GM18519 (cell line): Measurements from ENCODE around the gene CNTLN.
"Not testable (repeated sequence)": the region's sequence is repeated elsewhere in the genome, so short reads cannot be mapped to it uniquely, and the experiment has no call there.

ENCODE experiments used
- ATAC-seq: cut with Tn5 transposase; IDR thresholded peaks from one replicate; pipeline ENCODE4 v1.9.1; 2021; ENCODE audit warnings: mild to moderate bottlenecking, moderate library complexity; ENCODE audit not compliant: unreplicated experiment, low FRiP score

The CNTLN gene

GRCh38 chr9:17488662-17489061 lies 353.8 kb downstream of the CNTLN start:
- ATAC-seq: no peak

- no peak for ATAC-seq
Observed at GRCh38 chr9:17490110-17490509, 355.3 kb downstream of the CNTLN start.

GRCh38 chr9:17491780-17492179 lies 356.9 kb downstream of the CNTLN start:
- no peak for ATAC-seq

GRCh38 chr9:17503196-17503595 lies 368.4 kb downstream of the CNTLN start:
- no peak for ATAC-seq

- ATAC-seq: no peak
Observed at GRCh38 chr9:17509151-17509550, 374.3 kb downstream of the CNTLN start.

GRCh38 chr9:17509701-17510100 lies 374.9 kb downstream of the CNTLN start:
- ATAC-seq: no peak

GRCh38 chr9:17519761-17520160 lies 384.9 kb downstream of the CNTLN start:
- ATAC-seq: no peak

- ATAC-seq: no peak
Observed at GRCh38 chr9:17520268-17521064, 385.6 kb downstream of the CNTLN start.

- no peak for ATAC-seq
Observed at GRCh38 chr9:17521100-17521855, 386.4 kb downstream of the CNTLN start.

GRCh38 chr9:17526726-17527125 lies 391.9 kb downstream of the CNTLN start:
- not testable (repeated sequence) for ATAC-seq

- ATAC-seq: no peak
Observed at GRCh38 chr9:17528859-17529258, 394.0 kb downstream of the CNTLN start.

- peak; percentile 89 for ATAC-seq
Observed at GRCh38 chr9:17531642-17532254, 396.9 kb downstream of the CNTLN start.

GRCh38 chr9:17532461-17532860 lies 397.6 kb downstream of the CNTLN start:
- ATAC-seq: no peak

- no peak for ATAC-seq
Observed at GRCh38 chr9:17535176-17535575, 400.3 kb downstream of the CNTLN start.

GRCh38 chr9:17536027-17536426 lies 401.2 kb downstream of the CNTLN start:
- no peak for ATAC-seq

GRCh38 chr9:17551023-17551422 lies 416.2 kb downstream of the CNTLN start:
- no peak for ATAC-seq
